ENCODE data around the gene CEP192. TPM values are rescaled to one million over a fixed set of nuclear protein-coding genes. Genes with fewer than 3 reads are reported as not detected.

CEP192 gene
- total and polyA plus RNA-seq, 2 of the 13 experiments (the other 11 are each of a cell fraction or from before 2014, with no cell fraction given), result 15.3 to 24.7 TPM

GRCh38 chr18:12946549-12947284, 44.4 kb upstream of the CEP192 start (continued):
- no peak; the same call in 1 of the 2 replicates for TF ChIP-seq ZNF800 (CRISPR knock-in tag; IDR thresholded peaks at IDR 0.05)
- TF ChIP-seq ZNF276 (CRISPR knock-in tag; IDR thresholded peaks at IDR 0.05; ENCODE audit: low read depth), result no peak
- TF ChIP-seq IRX3 (CRISPR knock-in tag; IDR thresholded peaks at IDR 0.05; ENCODE audit: borderline replicate concordance, low read depth), result no peak
- TF ChIP-seq ZNF354B (CRISPR knock-in tag; IDR thresholded peaks at IDR 0.05), result no peak
- TF ChIP-seq KLF6 (CRISPR knock-in tag; IDR thresholded peaks at IDR 0.05), result 0 out of 2 replicates have a peak, but pooled peaks have one; percentile 15
- no peak for TF ChIP-seq STAT6 (CRISPR knock-in tag; IDR thresholded peaks at IDR 0.05; ENCODE audit: borderline replicate concordance)
- TF ChIP-seq ZNF460 (CRISPR knock-in tag; IDR thresholded peaks at IDR 0.05; ENCODE audit: borderline replicate concordance), result no peak
- no peak for TF ChIP-seq POLR2AphosphoS2 (IDR thresholded peaks at IDR 0.05; ENCODE audit: low read depth, low read length)
- TF ChIP-seq TEAD3 (CRISPR knock-in tag; optimal IDR thresholded peaks at IDR 0.05; ENCODE audit: borderline replicate concordance), result peak; percentile 99
- TF ChIP-seq GTF3A (CRISPR knock-in tag; conservative IDR thresholded peaks at IDR 0.05), result 0 out of 2 replicates have a peak, but pooled peaks have one; percentile 30
- peak; percentile 88 for TF ChIP-seq TFAP4 (IDR thresholded peaks at IDR 0.05; ENCODE audit: borderline replicate concordance, low read depth)
- TF ChIP-seq ZKSCAN1 (IDR thresholded peaks at IDR 0.05; ENCODE audit: low read length), result no peak
- TF ChIP-seq ZNF616 (CRISPR knock-in tag; IDR thresholded peaks at IDR 0.05; ENCODE audit: low read depth), result no peak
- no peak for TF ChIP-seq SRSF9 (IDR thresholded peaks at IDR 0.05; ENCODE audit: borderline replicate concordance, insufficient read depth, low read depth, low read length, poor library complexity, severe bottlenecking)
- TF ChIP-seq ZNF143 (CRISPR knock-in tag; IDR thresholded peaks at IDR 0.05), result no peak

All from HepG2 (cell line).